RWPE2 (cell line): Measurements from ENCODE around the gene CCDC170.

ENCODE experiments used
- ATAC-seq: fragments of 200-7000 bp; cut with Tn5 transposase; 3 replicates; pipeline ENCODE4 v1.9.1; 2021; ENCODE audit warnings: low read depth
- DNase-seq: peaks from one replicate; pipeline ENCODE4 v3.0.0-alpha.2; 2020; ENCODE audit warnings: low spot score
- H3K27ac ChIP-seq: fragments of 450-650 bp; 2 replicates; pipeline ENCODE4 v1.5.1; 2017; ENCODE audit warnings: mild to moderate bottlenecking; ENCODE audit not compliant: poor library complexity, severe bottlenecking
- H3K27me3 ChIP-seq: fragments of 250-450 bp; sonication (Bioruptor Pico); 2 replicates; pipeline ENCODE4 v1.5.1; 2021; ENCODE audit warnings: mild to moderate bottlenecking, moderate library complexity; ENCODE audit not compliant: insufficient read depth, poor library complexity, severe bottlenecking
- H3K36me3 ChIP-seq: fragments of 250-450 bp; sonication (Bioruptor Pico); 2 replicates; pipeline ENCODE4 v1.5.1; 2020; ENCODE audit warnings: low read depth, mild to moderate bottlenecking, moderate library complexity
- H3K4me1 ChIP-seq: fragments of 250-450 bp; sonication (Bioruptor Pico); 2 replicates; pipeline ENCODE4 v1.5.1; 2021; ENCODE audit warnings: mild to moderate bottlenecking, moderate library complexity; ENCODE audit not compliant: insufficient read depth, poor library complexity, severe bottlenecking
- H3K4me3 ChIP-seq: fragments of 250-450 bp; sonication (Bioruptor Pico); 2 replicates; pipeline ENCODE4 v1.5.1; 2021; ENCODE audit warnings: mild to moderate bottlenecking, moderate library complexity; ENCODE audit not compliant: severe bottlenecking
- H3K9me3 ChIP-seq: fragments of 250-450 bp; sonication (Bioruptor Pico); 2 replicates; pipeline ENCODE4 v1.5.1; 2021; ENCODE audit warnings: mild to moderate bottlenecking, moderate library complexity; ENCODE audit not compliant: severe bottlenecking
- CTCF ChIP-seq: fragments of 450-650 bp; IDR thresholded peaks from one replicate; pipeline ENCODE4 v1.5.1; 2017; ENCODE audit warnings: mild to moderate bottlenecking, moderate library complexity; ENCODE audit not compliant: poor library complexity, severe bottlenecking

Gene CCDC170

GRCh38 chr6:151610326-151610725, 116.5 kb downstream of the CCDC170 start:
- no peak for ATAC-seq
- Histone ChIP-seq H3K4me1 (no peaks in the 10 kb centered on the region), H3K36me3 (no peaks in the 10 kb centered on the region), H3K4me3 (no peak overlapping the region), H3K27me3 (no peaks in the 10 kb centered on the region), H3K27ac (no peak overlapping the region), H3K9me3 (no peaks in the 10 kb centered on the region)
- no peak for TF ChIP-seq CTCF
- no peak for DNase-seq

- Histone ChIP-seq H3K4me3 (no peak overlapping the region), H3K36me3 (no peaks in the 10 kb centered on the region), H3K27ac (no peak overlapping the region), H3K27me3 (no peaks in the 10 kb centered on the region), H3K9me3 (no peaks in the 10 kb centered on the region), H3K4me1 (no peaks in the 10 kb centered on the region)
- no peak for TF ChIP-seq CTCF
- DNase-seq: no peak
- no peak for ATAC-seq
These were observed 120.8 kb downstream of the CCDC170 start for GRCh38 chr6:151614630-151615029.

GRCh38 chr6:151616091-151616513, 122.3 kb downstream of the CCDC170 start:
- no peak for DNase-seq
- ATAC-seq: no peak
- no peak overlapping the region for H3K27ac ChIP-seq

DNA sequence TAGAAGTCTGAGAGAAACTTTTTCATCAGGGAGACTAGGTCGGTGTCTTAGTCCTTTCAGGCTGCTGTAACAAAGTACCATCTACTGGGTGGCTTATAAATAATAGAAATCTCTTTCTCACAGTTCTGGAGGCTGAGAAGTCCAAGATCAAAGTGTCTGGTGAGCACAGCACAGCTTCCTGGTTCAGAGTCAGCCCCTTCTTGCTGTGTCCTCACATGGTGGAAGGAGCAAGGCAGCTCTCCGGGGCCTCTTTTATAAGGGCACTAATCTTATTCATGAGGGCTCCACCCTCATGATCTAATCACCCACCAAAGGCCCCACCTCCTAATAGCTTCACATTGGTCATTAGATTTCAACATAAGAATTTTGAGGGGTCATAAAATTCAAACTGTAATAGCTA, 122.8 kb downstream of the CCDC170 start:
- H3K9me3 ChIP-seq: no peaks in the 10 kb centered on the region
- ATAC-seq: no peak
- no peak for DNase-seq
- no peaks in the 10 kb centered on the region for H3K4me1 ChIP-seq
- no peak overlapping the region for H3K4me3 ChIP-seq
- H3K27me3 ChIP-seq: no peaks in the 10 kb centered on the region
- no peak overlapping the region for H3K27ac ChIP-seq
- no peaks in the 10 kb centered on the region for H3K36me3 ChIP-seq
- TF ChIP-seq CTCF: no peak

More at GRCh38 chr6:151616091-151616513, 122.3 kb downstream of the CCDC170 start:
- Histone ChIP-seq H3K4me1 (no peaks in the 10 kb centered on the region), H3K36me3 (no peaks in the 10 kb centered on the region), H3K9me3 (no peaks in the 10 kb centered on the region), H3K27me3 (no peaks in the 10 kb centered on the region), H3K4me3 (no peak overlapping the region)
- TF ChIP-seq CTCF: no peak

DNA sequence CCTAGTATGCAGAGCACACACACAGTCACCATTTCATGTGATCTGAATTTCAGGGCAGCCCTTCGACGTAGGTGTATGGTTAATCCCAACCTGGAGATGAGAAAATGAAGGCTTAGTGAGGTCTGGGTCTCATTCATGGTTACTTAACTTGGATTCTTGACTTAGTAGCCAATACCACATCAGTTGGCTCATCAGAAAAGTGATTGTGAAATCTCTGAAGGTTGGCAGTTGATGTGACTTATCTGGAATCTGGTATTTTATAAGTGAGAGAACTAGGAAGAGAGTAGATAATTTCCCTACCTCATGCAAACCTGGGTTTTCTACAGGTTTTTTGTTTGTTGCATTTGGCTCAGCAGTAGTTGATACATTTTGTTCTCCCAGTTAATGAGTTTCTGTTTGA, 123.7 kb downstream of the CCDC170 start:
- H3K9me3 ChIP-seq: no peaks in the 10 kb centered on the region
- H3K27me3 ChIP-seq: no peaks in the 10 kb centered on the region
- no peaks in the 10 kb centered on the region for H3K4me1 ChIP-seq
- H3K27ac ChIP-seq: no peak overlapping the region
- TF ChIP-seq CTCF: no peak
- no peak overlapping the region for H3K4me3 ChIP-seq
- DNase-seq: no peak
- ATAC-seq: no peak
- H3K36me3 ChIP-seq: no peaks in the 10 kb centered on the region
